ENCODE measurements around the gene MAPK8.

- TF ChIP-seq, protein P1, sequence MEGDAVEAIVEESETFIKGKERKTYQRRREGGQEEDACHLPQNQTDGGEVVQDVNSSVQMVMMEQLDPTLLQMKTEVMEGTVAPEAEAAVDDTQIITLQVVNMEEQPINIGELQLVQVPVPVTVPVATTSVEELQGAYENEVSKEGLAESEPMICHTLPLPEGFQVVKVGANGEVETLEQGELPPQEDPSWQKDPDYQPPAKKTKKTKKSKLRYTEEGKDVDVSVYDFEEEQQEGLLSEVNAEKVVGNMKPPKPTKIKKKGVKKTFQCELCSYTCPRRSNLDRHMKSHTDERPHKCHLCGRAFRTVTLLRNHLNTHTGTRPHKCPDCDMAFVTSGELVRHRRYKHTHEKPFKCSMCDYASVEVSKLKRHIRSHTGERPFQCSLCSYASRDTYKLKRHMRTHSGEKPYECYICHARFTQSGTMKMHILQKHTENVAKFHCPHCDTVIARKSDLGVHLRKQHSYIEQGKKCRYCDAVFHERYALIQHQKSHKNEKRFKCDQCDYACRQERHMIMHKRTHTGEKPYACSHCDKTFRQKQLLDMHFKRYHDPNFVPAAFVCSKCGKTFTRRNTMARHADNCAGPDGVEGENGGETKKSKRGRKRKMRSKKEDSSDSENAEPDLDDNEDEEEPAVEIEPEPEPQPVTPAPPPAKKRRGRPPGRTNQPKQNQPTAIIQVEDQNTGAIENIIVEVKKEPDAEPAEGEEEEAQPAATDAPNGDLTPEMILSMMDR (IDR thresholded peaks at IDR 0.05), result no peak
- no peak for TF ChIP-seq POLR2A (IDR thresholded peaks at IDR 0.05)
Measured at GRCh38 chr10:48391994-48392393, 85.5 kb downstream of the MAPK8 start.
